Osteoblast (primary cell): Measurements from ENCODE around the gene GRM4. TPM values are rescaled to one million over a fixed set of nuclear protein-coding genes. Genes with fewer than 3 reads are reported as not detected.

Experiments used
- DNase-seq: peaks from one replicate; pipeline ENCODE4 v3.0.0; 2011; ENCODE audit warnings: low spot score, mixed read lengths; ENCODE audit not compliant: insufficient read length; ENCODE audit errors: missing footprints
- H2AFZ ChIP-seq: 2 replicates; pipeline ENCODE4 v1.6.0; 2011; ENCODE audit warnings: mild to moderate bottlenecking, low read length
- H3K27ac ChIP-seq: 2 replicates; pipeline ENCODE4 v1.5.1; 2011; ENCODE audit warnings: mild to moderate bottlenecking, low read depth, low read length, moderate library complexity
- H3K27me3 ChIP-seq: 2 replicates; pipeline ENCODE4 v1.6.0; 2012; ENCODE audit warnings: mild to moderate bottlenecking, control low read depth, inconsistent platforms, low read length, moderate library complexity; ENCODE audit not compliant: insufficient read depth
- H3K36me3 ChIP-seq: 2 replicates; pipeline ENCODE4 v1.5.1; 2011; ENCODE audit warnings: mild to moderate bottlenecking, low read length, control low read depth, moderate library complexity; ENCODE audit not compliant: insufficient read depth
- H3K4me1 ChIP-seq: 2 replicates; pipeline ENCODE4 v1.5.1; 2011; ENCODE audit warnings: mild to moderate bottlenecking, low read length, control low read depth, moderate library complexity; ENCODE audit not compliant: insufficient read depth
- H3K4me2 ChIP-seq: 2 replicates; pipeline ENCODE4 v1.6.0; 2011; ENCODE audit warnings: mild to moderate bottlenecking, low read length; ENCODE audit not compliant: insufficient read depth
- H3K4me3 ChIP-seq: fragments of 200-600 bp; sonication (generic); 3 replicates; pipeline ENCODE4 v1.5.1; 2012; ENCODE audit warnings: mild to moderate bottlenecking, low read length, inconsistent platforms; ENCODE audit not compliant: insufficient read depth
- H3K79me2 ChIP-seq: 2 replicates; pipeline ENCODE4 v1.6.0; 2012; ENCODE audit warnings: mild to moderate bottlenecking, low read length, control low read depth, inconsistent platforms; ENCODE audit not compliant: insufficient read depth
- H3K9me3 ChIP-seq: 2 replicates; pipeline ENCODE4 v1.5.1; 2011; ENCODE audit warnings: low read depth, low read length, control low read depth
- H4K20me1 ChIP-seq: 2 replicates; pipeline ENCODE4 v1.6.0; 2012; ENCODE audit warnings: mild to moderate bottlenecking, low read length, control low read depth; ENCODE audit not compliant: insufficient read depth
- CTCF ChIP-seq: IDR thresholded peaks from 2 replicates; pipeline ENCODE4 v1.5.1; 2011; ENCODE audit warnings: mild to moderate bottlenecking, low read depth, low read length, moderate library complexity; ENCODE audit errors: extremely low read depth
- total RNA-seq: library from RNA; depleted of rRNA; stranded (reverse); fragments of >200 nt; gene quantifications from 2 replicates; pipeline ENCODE4 v1.2.3, GENCODE V29; 2012

GRM4 gene
- total RNA-seq, 1 donor, result 0.36 TPM

GRCh38 chr6:34096814-34097213, 49.1 kb downstream of the GRM4 start:
- H3K36me3 ChIP-seq, result no peaks in the 10 kb centered on the region
- H3K27ac ChIP-seq, result no peak overlapping the region
- H3K4me3 ChIP-seq, result no peak overlapping the region
- DNase-seq, result no peak
- H2AFZ ChIP-seq, result no peak overlapping the region
- H3K79me2 ChIP-seq, result no peaks in the 10 kb centered on the region
- H4K20me1 ChIP-seq, result no peaks in the 10 kb centered on the region
- H3K9me3 ChIP-seq, result no peaks in the 10 kb centered on the region
- no peaks in the 10 kb centered on the region for H3K4me1 ChIP-seq
- no peak overlapping the region for H3K4me2 ChIP-seq
- peaks cover 35% of the 10 kb centered on the region for H3K27me3 ChIP-seq
- no peak for TF ChIP-seq CTCF

GRCh38 chr6:34096193-34096592, 49.7 kb downstream of the GRM4 start:
- TF ChIP-seq CTCF, result no peak
- no peaks in the 10 kb centered on the region for H3K4me1 ChIP-seq
- no peak overlapping the region for H3K4me3 ChIP-seq
- no peak overlapping the region for H2AFZ ChIP-seq
- DNase-seq, result no peak
- H3K36me3 ChIP-seq, result no peaks in the 10 kb centered on the region
- H3K9me3 ChIP-seq, result no peaks in the 10 kb centered on the region
- H3K27me3 ChIP-seq, result peaks cover 35% of the 10 kb centered on the region
- no peaks in the 10 kb centered on the region for H3K79me2 ChIP-seq
- H4K20me1 ChIP-seq, result no peaks in the 10 kb centered on the region
- no peak overlapping the region for H3K4me2 ChIP-seq
- no peak overlapping the region for H3K27ac ChIP-seq

- Histone ChIP-seq H3K4me3 (no peak overlapping the region), H3K4me2 (no peak overlapping the region)
These were observed 50.1 kb downstream of the GRM4 start for GRCh38 chr6:34095741-34096140.

GRCh38 chr6:34095136-34095505, 50.8 kb downstream of the GRM4 start:
- no peaks in the 10 kb centered on the region for H3K9me3 ChIP-seq
- H4K20me1 ChIP-seq, result no peaks in the 10 kb centered on the region
- no peak for TF ChIP-seq CTCF
- H3K4me1 ChIP-seq, result no peaks in the 10 kb centered on the region
- H3K4me2 ChIP-seq, result no peak overlapping the region
- H3K4me3 ChIP-seq, result no peak overlapping the region
- no peaks in the 10 kb centered on the region for H3K79me2 ChIP-seq
- no peak overlapping the region for H2AFZ ChIP-seq
- H3K27me3 ChIP-seq, result peaks cover 35% of the 10 kb centered on the region
- no peak overlapping the region for H3K27ac ChIP-seq
- no peak for DNase-seq
- no peaks in the 10 kb centered on the region for H3K36me3 ChIP-seq

More at GRCh38 chr6:34095741-34096140, 50.1 kb downstream of the GRM4 start:
- peaks cover 35% of the 10 kb centered on the region for H3K27me3 ChIP-seq
- DNase-seq, result no peak
- no peaks in the 10 kb centered on the region for H3K4me1 ChIP-seq
- H4K20me1 ChIP-seq, result no peaks in the 10 kb centered on the region
- no peaks in the 10 kb centered on the region for H3K36me3 ChIP-seq
- H3K79me2 ChIP-seq, result no peaks in the 10 kb centered on the region
- no peaks in the 10 kb centered on the region for H3K9me3 ChIP-seq
- H3K27ac ChIP-seq, result no peak overlapping the region
- H2AFZ ChIP-seq, result no peak overlapping the region
- no peak for TF ChIP-seq CTCF
